KMS-11 (cell line): Measurements from ENCODE around the gene ENTREP3.
"Not testable (repeated sequence)": the region's sequence is repeated elsewhere in the genome, so short reads cannot be mapped to it uniquely, and the experiment has no call there.

ENCODE experiments used
- H2AFZ ChIP-seq: fragments of 200-600 bp; sonication (generic); 2 replicates; pipeline ENCODE4 v1.6.1; 2016; ENCODE audit warnings: antibody characterized with exemption, mixed run types, low read depth
- H3K27ac ChIP-seq: fragments of 200-600 bp; sonication (generic); 2 replicates; pipeline ENCODE4 v1.6.1; 2016; ENCODE audit warnings: mild to moderate bottlenecking, mixed run types
- H3K27me3 ChIP-seq: fragments of 200-600 bp; sonication (generic); 2 replicates; pipeline ENCODE4 v1.6.1; 2017; ENCODE audit warnings: mild to moderate bottlenecking, low read depth, mixed run types, moderate library complexity; ENCODE audit not compliant: insufficient read depth
- H3K36me3 ChIP-seq: fragments of 200-600 bp; sonication (generic); 2 replicates; pipeline ENCODE4 v1.6.1; 2017; ENCODE audit warnings: mild to moderate bottlenecking, mixed run types; ENCODE audit not compliant: insufficient read depth
- H3K4me1 ChIP-seq: fragments of 200-600 bp; sonication (generic); 2 replicates; pipeline ENCODE4 v1.6.1; 2016; ENCODE audit warnings: mild to moderate bottlenecking, low read depth, mixed run types; ENCODE audit not compliant: poor library complexity, severe bottlenecking
- H3K4me2 ChIP-seq: fragments of 200-600 bp; sonication (generic); 2 replicates; pipeline ENCODE4 v1.7.0; 2016; ENCODE audit warnings: mild to moderate bottlenecking, mixed run types
- H3K4me3 ChIP-seq: fragments of 200-600 bp; sonication (generic); IDR thresholded peaks from 2 replicates; pipeline ENCODE4 v1.6.1; 2017; ENCODE audit warnings: low read depth, low read length, mixed read lengths; ENCODE audit not compliant: insufficient read depth
- H3K79me2 ChIP-seq: fragments of 200-600 bp; sonication (generic); 2 replicates; pipeline ENCODE4 v1.6.1; 2016; ENCODE audit warnings: low read depth, mixed run types; ENCODE audit not compliant: insufficient read depth
- H3K9ac ChIP-seq: fragments of 200-600 bp; sonication (generic); 2 replicates; pipeline ENCODE4 v1.6.1; 2016; ENCODE audit warnings: mild to moderate bottlenecking, mixed run types
- H4K20me1 ChIP-seq: fragments of 200-600 bp; sonication (generic); 2 replicates; pipeline ENCODE4 v1.6.1; 2016; ENCODE audit warnings: mild to moderate bottlenecking, mixed run types; ENCODE audit not compliant: insufficient read depth
- TF ChIP-seq, protein P1 (sequence below): fragments of 200-600 bp; sonication (generic); conservative IDR thresholded peaks from 2 replicates; pipeline ENCODE4 v1.6.1; 2017; ENCODE audit warnings: low read depth, mild to moderate bottlenecking, antibody characterized with exemption, low read length, moderate library complexity, mixed read lengths

ENTREP3 gene

DNA sequence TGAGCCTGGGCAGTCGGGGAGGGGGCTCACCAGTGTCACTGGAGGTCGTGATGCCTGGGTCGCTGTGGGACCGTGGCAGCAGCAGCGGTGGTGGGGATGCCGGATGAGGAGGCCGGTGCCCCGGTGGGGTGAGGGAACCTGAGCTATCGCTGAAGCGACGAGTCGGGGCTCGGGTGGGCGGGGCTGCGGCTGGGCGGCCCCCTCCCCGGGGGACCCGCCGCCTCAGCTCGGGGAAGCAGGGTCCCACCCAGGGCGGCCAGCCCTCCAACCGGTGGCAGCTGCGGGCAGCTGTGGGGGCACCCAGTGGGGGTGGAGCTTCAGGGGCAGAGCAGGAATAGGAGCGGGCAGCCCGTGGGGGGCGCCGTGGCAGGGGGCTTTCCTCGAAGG is 5.0 kb downstream of the ENTREP3 start:
- Histone ChIP-seq H3K4me2 (peak overlapping the region; percentile 91), H3K79me2 (no peaks in the 10 kb centered on the region), H3K4me3 (peak overlapping the region; percentile 98), H3K27ac (peak overlapping the region; percentile 30; the same call in 1 of the 2 replicates), H4K20me1 (no peaks in the 10 kb centered on the region), H3K4me1 (peaks cover 35% of the 10 kb centered on the region), H3K36me3 (no peaks in the 10 kb centered on the region), H3K9ac (peak overlapping the region; percentile 72), H3K27me3 (no peaks in the 10 kb centered on the region), H2AFZ (peak overlapping the region; percentile 99)
- TF ChIP-seq, protein P1, sequence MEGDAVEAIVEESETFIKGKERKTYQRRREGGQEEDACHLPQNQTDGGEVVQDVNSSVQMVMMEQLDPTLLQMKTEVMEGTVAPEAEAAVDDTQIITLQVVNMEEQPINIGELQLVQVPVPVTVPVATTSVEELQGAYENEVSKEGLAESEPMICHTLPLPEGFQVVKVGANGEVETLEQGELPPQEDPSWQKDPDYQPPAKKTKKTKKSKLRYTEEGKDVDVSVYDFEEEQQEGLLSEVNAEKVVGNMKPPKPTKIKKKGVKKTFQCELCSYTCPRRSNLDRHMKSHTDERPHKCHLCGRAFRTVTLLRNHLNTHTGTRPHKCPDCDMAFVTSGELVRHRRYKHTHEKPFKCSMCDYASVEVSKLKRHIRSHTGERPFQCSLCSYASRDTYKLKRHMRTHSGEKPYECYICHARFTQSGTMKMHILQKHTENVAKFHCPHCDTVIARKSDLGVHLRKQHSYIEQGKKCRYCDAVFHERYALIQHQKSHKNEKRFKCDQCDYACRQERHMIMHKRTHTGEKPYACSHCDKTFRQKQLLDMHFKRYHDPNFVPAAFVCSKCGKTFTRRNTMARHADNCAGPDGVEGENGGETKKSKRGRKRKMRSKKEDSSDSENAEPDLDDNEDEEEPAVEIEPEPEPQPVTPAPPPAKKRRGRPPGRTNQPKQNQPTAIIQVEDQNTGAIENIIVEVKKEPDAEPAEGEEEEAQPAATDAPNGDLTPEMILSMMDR, result no peak

DNA sequence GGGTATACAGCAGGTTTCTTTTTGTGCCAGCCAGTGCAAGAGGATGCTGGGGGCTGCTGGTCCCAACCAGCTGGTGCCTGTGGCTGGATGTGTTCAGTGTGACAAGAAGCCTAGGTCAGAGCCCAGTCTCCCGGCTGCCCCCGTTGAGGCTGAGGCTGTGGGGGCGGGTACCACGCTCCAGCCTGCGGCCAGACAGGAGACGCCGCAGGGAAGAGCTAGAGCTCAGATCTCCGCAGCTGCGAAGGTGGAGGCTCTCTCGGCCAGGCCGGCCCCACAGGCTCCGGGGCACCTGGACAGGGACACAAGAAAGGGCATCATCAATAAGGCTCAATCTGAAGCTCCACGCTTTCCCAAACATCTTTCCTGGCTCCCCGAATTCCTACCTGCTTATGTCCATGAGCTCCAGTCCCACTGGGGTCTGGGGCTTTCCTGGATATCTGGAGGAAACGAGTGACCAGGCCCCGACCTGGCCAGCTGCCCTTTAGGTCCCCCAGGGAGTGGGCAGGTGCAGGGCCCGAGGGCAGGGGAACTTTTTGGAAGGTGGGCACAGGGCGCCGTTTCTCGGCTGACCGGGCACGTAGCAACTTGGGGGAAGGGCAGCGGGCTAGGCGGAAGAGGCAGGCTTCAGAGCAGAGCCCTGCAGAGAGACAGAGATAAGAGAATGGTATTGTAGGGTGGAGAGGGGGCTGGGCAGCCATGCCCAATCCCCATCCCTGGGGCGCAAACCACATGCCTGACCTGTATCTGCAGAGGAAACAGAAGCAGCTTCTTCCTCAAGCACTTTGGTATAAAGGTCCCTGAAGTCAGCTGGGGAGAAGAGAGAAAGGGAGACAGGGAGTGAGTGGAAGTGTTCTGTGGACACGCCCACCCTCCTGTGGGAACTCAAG is 7.4 kb downstream of the ENTREP3 start:
- Histone ChIP-seq H3K9ac (no peak overlapping the region), H3K4me3 (no peak overlapping the region), H3K36me3 (no peaks in the 10 kb centered on the region), H4K20me1 (no peaks in the 10 kb centered on the region), H3K79me2 (no peaks in the 10 kb centered on the region), H3K4me1 (peaks cover 34% of the 10 kb centered on the region), H3K4me2 (no peak overlapping the region), H2AFZ (no peak overlapping the region), H3K27me3 (no peaks in the 10 kb centered on the region), H3K27ac (no peak overlapping the region)
- TF ChIP-seq, protein P1, result no peak

DNA sequence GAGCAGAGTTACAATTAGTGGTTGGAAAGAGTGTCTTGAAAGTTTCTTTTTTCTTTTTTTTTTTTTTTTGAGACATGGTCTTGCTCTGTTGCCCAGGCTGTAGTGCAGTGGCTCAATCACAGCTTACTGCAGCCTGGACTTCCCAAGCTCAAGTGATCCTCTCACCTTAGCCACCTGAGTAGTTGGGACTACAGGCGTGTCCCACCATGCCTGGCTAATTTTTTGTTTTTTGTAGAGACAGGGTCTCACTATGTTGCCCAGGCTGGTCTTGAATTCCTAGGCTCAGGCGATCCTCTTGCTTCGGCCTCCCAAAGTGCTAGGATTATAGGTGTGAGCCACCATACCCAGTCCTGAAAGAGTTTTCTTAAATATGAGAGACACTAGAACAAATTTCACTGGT is 8.5 kb downstream of the ENTREP3 start:
- H3K4me1 ChIP-seq, result peaks cover 35% of the 10 kb centered on the region
- not testable (repeated sequence) for H3K27me3 ChIP-seq, H3K79me2 ChIP-seq, H3K4me2 ChIP-seq, H3K27ac ChIP-seq, H2AFZ ChIP-seq, H4K20me1 ChIP-seq, H3K9ac ChIP-seq, H3K36me3 ChIP-seq, H3K4me3 ChIP-seq

DNA sequence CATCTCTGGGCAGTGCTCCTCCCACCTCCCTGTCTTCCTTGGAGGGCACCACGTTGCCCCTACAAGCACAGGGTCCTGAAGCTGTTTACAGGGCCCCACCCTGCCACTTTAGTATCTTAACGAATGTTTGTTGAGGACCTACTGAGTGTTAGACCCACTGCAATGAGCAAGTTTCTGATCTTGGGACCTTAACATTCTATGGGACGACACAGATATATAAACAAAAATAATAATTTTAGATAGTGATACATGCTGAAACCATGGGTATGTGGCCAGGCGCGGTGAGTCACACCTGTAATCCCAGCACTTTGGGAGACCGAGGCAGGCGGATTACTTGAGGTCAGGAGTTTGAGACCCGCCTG is 10.1 kb downstream of the ENTREP3 start:
- Histone ChIP-seq H3K27me3 (no peaks in the 10 kb centered on the region), H3K36me3 (no peaks in the 10 kb centered on the region), H3K27ac (peak overlapping the region; percentile 52), H3K4me1 (peaks cover 38% of the 10 kb centered on the region), H3K79me2 (no peaks in the 10 kb centered on the region), H2AFZ (peak overlapping the region; percentile 84), H3K4me2 (peak overlapping the region; percentile 77), H4K20me1 (no peaks in the 10 kb centered on the region), H3K9ac (peak overlapping the region; percentile 67), H3K4me3 (peak overlapping the region; percentile 97)
- TF ChIP-seq, protein P1, result no peak
